Measurements from ENCODE around the gene DHDH.

The DHDH gene

GRCh38 chr19:48993175-48994034, 59.9 kb downstream of the DHDH start, which contains the start of the genes GYS1 and RUVBL2:
Gene GYS1 (minus strand): TSS chr19:48993309. CDS start chr19:48993112, 197 bp downstream.
Gene RUVBL2 (plus strand): TSS chr19:48993887. CDS start chr19:48993912, 25 bp downstream.
- DNase-seq (ENCODE audit: low spot score): peak; percentile 100

- DNase-seq (ENCODE audit: low spot score): no peak
Measured at GRCh38 chr19:48994035-48994386, 60.5 kb downstream of the DHDH start.

Data from kidney tubule cell (primary cell).